ENCODE data around the gene POTEF.
"Not testable (repeated sequence)": the region's sequence is repeated elsewhere in the genome, so short reads cannot be mapped to it uniquely, and the experiment has no call there.

Gene POTEF

GRCh38 chr2:130139331-130140280, 10.6 kb upstream of the POTEF start:
- not testable (repeated sequence) for H3K4me1 ChIP-seq (ENCODE audit: control insufficient read depth, insufficient read depth, low read length); H3K9ac ChIP-seq (ENCODE audit: low read depth, low read length); H3K9me3 ChIP-seq (ENCODE audit: control insufficient read depth, insufficient read depth, low read length); H3K4me3 ChIP-seq (ENCODE audit: low read depth, low read length); H3K36me3 ChIP-seq (ENCODE audit: control insufficient read depth, insufficient read depth, low read length); H3K27me3 ChIP-seq (ENCODE audit: control insufficient read depth, insufficient read depth, low read length); H3K27ac ChIP-seq (ENCODE audit: low read depth, low read length)

GRCh38 chr2:130138841-130139251, 9.8 kb upstream of the POTEF start:
- not testable (repeated sequence) for H3K27ac ChIP-seq (ENCODE audit: low read depth, low read length); H3K4me1 ChIP-seq (ENCODE audit: control insufficient read depth, insufficient read depth, low read length); H3K9ac ChIP-seq (ENCODE audit: low read depth, low read length); H3K36me3 ChIP-seq (ENCODE audit: control insufficient read depth, insufficient read depth, low read length); H3K9me3 ChIP-seq (ENCODE audit: control insufficient read depth, insufficient read depth, low read length); H3K4me3 ChIP-seq (ENCODE audit: low read depth, low read length); H3K27me3 ChIP-seq (ENCODE audit: control insufficient read depth, insufficient read depth, low read length)

GRCh38 chr2:130138326-130138725, 9.3 kb upstream of the POTEF start:
- not testable (repeated sequence) for H3K27me3 ChIP-seq (ENCODE audit: control insufficient read depth, insufficient read depth, low read length); H3K36me3 ChIP-seq (ENCODE audit: control insufficient read depth, insufficient read depth, low read length); H3K4me1 ChIP-seq (ENCODE audit: control insufficient read depth, insufficient read depth, low read length); H3K4me3 ChIP-seq (ENCODE audit: low read depth, low read length); H3K27ac ChIP-seq (ENCODE audit: low read depth, low read length); H3K9me3 ChIP-seq (ENCODE audit: control insufficient read depth, insufficient read depth, low read length); H3K9ac ChIP-seq (ENCODE audit: low read depth, low read length)

GRCh38 chr2:130137118-130137517, 8.1 kb upstream of the POTEF start:
- not testable (repeated sequence) for H3K4me1 ChIP-seq (ENCODE audit: control insufficient read depth, insufficient read depth, low read length); H3K4me3 ChIP-seq (ENCODE audit: low read depth, low read length); H3K36me3 ChIP-seq (ENCODE audit: control insufficient read depth, insufficient read depth, low read length); H3K9ac ChIP-seq (ENCODE audit: low read depth, low read length); H3K9me3 ChIP-seq (ENCODE audit: control insufficient read depth, insufficient read depth, low read length); H3K27ac ChIP-seq (ENCODE audit: low read depth, low read length); H3K27me3 ChIP-seq (ENCODE audit: control insufficient read depth, insufficient read depth, low read length)

GRCh38 chr2:130136546-130136945, 7.5 kb upstream of the POTEF start:
- not testable (repeated sequence) for H3K27me3 ChIP-seq (ENCODE audit: control insufficient read depth, insufficient read depth, low read length); H3K9ac ChIP-seq (ENCODE audit: low read depth, low read length); H3K4me3 ChIP-seq (ENCODE audit: low read depth, low read length); H3K4me1 ChIP-seq (ENCODE audit: control insufficient read depth, insufficient read depth, low read length); H3K36me3 ChIP-seq (ENCODE audit: control insufficient read depth, insufficient read depth, low read length); H3K9me3 ChIP-seq (ENCODE audit: control insufficient read depth, insufficient read depth, low read length); H3K27ac ChIP-seq (ENCODE audit: low read depth, low read length)

- no peaks in the 10 kb centered on the region for H3K27me3 ChIP-seq (ENCODE audit: control insufficient read depth, insufficient read depth, low read length)
- no peak overlapping the region for H3K27ac ChIP-seq (ENCODE audit: low read depth, low read length)
- H3K9ac ChIP-seq (ENCODE audit: low read depth, low read length), result no peak overlapping the region
- H3K4me1 ChIP-seq (ENCODE audit: control insufficient read depth, insufficient read depth, low read length), result no peaks in the 10 kb centered on the region
- H3K36me3 ChIP-seq (ENCODE audit: control insufficient read depth, insufficient read depth, low read length), result no peaks in the 10 kb centered on the region
- H3K9me3 ChIP-seq (ENCODE audit: control insufficient read depth, insufficient read depth, low read length), result no peaks in the 10 kb centered on the region
- no peak overlapping the region for H3K4me3 ChIP-seq (ENCODE audit: low read depth, low read length)
These were observed 6.9 kb upstream of the POTEF start for GRCh38 chr2:130135692-130136541.

GRCh38 chr2:130128464-130128863, 558 bp downstream of the POTEF start:
- H3K9ac ChIP-seq (ENCODE audit: low read depth, low read length); H3K9me3 ChIP-seq (ENCODE audit: control insufficient read depth, insufficient read depth, low read length); H3K27me3 ChIP-seq (ENCODE audit: control insufficient read depth, insufficient read depth, low read length); H3K36me3 ChIP-seq (ENCODE audit: control insufficient read depth, insufficient read depth, low read length); H3K4me3 ChIP-seq (ENCODE audit: low read depth, low read length); H3K4me1 ChIP-seq (ENCODE audit: control insufficient read depth, insufficient read depth, low read length); H3K27ac ChIP-seq (ENCODE audit: low read depth, low read length): not testable (repeated sequence)

- not testable (repeated sequence) for H3K27me3 ChIP-seq (ENCODE audit: control insufficient read depth, insufficient read depth, low read length); H3K36me3 ChIP-seq (ENCODE audit: control insufficient read depth, insufficient read depth, low read length); H3K27ac ChIP-seq (ENCODE audit: low read depth, low read length); H3K9ac ChIP-seq (ENCODE audit: low read depth, low read length); H3K9me3 ChIP-seq (ENCODE audit: control insufficient read depth, insufficient read depth, low read length); H3K4me1 ChIP-seq (ENCODE audit: control insufficient read depth, insufficient read depth, low read length); H3K4me3 ChIP-seq (ENCODE audit: low read depth, low read length)
These were observed 1.3 kb downstream of the POTEF start for GRCh38 chr2:130127726-130128125.

GRCh38 chr2:130120924-130121323, 8.1 kb downstream of the POTEF start:
- H3K9ac ChIP-seq (ENCODE audit: low read depth, low read length); H3K9me3 ChIP-seq (ENCODE audit: control insufficient read depth, insufficient read depth, low read length); H3K27me3 ChIP-seq (ENCODE audit: control insufficient read depth, insufficient read depth, low read length); H3K27ac ChIP-seq (ENCODE audit: low read depth, low read length); H3K4me3 ChIP-seq (ENCODE audit: low read depth, low read length); H3K4me1 ChIP-seq (ENCODE audit: control insufficient read depth, insufficient read depth, low read length); H3K36me3 ChIP-seq (ENCODE audit: control insufficient read depth, insufficient read depth, low read length): not testable (repeated sequence)

- H3K36me3 ChIP-seq (ENCODE audit: control insufficient read depth, insufficient read depth, low read length); H3K4me1 ChIP-seq (ENCODE audit: control insufficient read depth, insufficient read depth, low read length); H3K4me3 ChIP-seq (ENCODE audit: low read depth, low read length); H3K27me3 ChIP-seq (ENCODE audit: control insufficient read depth, insufficient read depth, low read length); H3K9ac ChIP-seq (ENCODE audit: low read depth, low read length); H3K9me3 ChIP-seq (ENCODE audit: control insufficient read depth, insufficient read depth, low read length): not testable (repeated sequence)
- peak overlapping the region; percentile 28 for H3K27ac ChIP-seq (ENCODE audit: low read depth, low read length)
These were observed 26.2 kb downstream of the POTEF start for GRCh38 chr2:130102597-130103363.

GRCh38 chr2:130062645-130063044, 66.4 kb downstream of the POTEF start:
- not testable (repeated sequence) for H3K9me3 ChIP-seq (ENCODE audit: control insufficient read depth, insufficient read depth, low read length); H3K27me3 ChIP-seq (ENCODE audit: control insufficient read depth, insufficient read depth, low read length); H3K4me3 ChIP-seq (ENCODE audit: low read depth, low read length); H3K9ac ChIP-seq (ENCODE audit: low read depth, low read length); H3K4me1 ChIP-seq (ENCODE audit: control insufficient read depth, insufficient read depth, low read length); H3K36me3 ChIP-seq (ENCODE audit: control insufficient read depth, insufficient read depth, low read length); H3K27ac ChIP-seq (ENCODE audit: low read depth, low read length)

Measured in HUES48 (cell line).